K562 (cell line): ENCODE measurements around the gene HNRNPA2B1. TPM values are rescaled to one million over a fixed set of nuclear protein-coding genes. Genes with fewer than 3 reads are reported as not detected.

ENCODE experiments used
- BMI1 ChIP-seq: fragments of 150-350 bp; IDR thresholded peaks from 2 replicates; pipeline ENCODE4 v1.6.1; 2014; ENCODE audit warnings: low read length
- C11orf30 ChIP-seq: fragments of 450-650 bp; IDR thresholded peaks from 2 replicates; pipeline ENCODE4 v1.6.1; 2016; ENCODE audit warnings: low read depth, mild to moderate bottlenecking
- CHCHD3 ChIP-seq: fragments of 250-450 bp; sonication (Bioruptor Pico); IDR thresholded peaks from 2 replicates; pipeline ENCODE4 v2.1.2; 2022; ENCODE audit warnings: mild to moderate bottlenecking
- CREM ChIP-seq: IDR thresholded peaks from 2 replicates; pipeline ENCODE4 v1.6.1; 2014; ENCODE audit warnings: antibody characterized with exemption, low read depth
- FOXK1 ChIP-seq: sonication (generic); formaldehyde crosslinking; IDR thresholded peaks from 2 replicates; pipeline ENCODE4 v1.8.0; 2022; ENCODE audit warnings: missing genetic modification reagents, mild to moderate bottlenecking, borderline replicate concordance
- HOXB6 ChIP-seq: fragments of 250-450 bp; sonication (Bioruptor Pico); IDR thresholded peaks from 2 replicates; pipeline ENCODE4 v1.5.1; 2022; ENCODE audit warnings: mild to moderate bottlenecking, borderline replicate concordance
- KAT7 ChIP-seq: sonication (generic); formaldehyde crosslinking; IDR thresholded peaks from 2 replicates; pipeline ENCODE4 v1.8.0; 2022; ENCODE audit warnings: missing genetic modification reagents, mild to moderate bottlenecking, borderline replicate concordance
- MYBL2 ChIP-seq, 2 experiments: fragments of 450-650 bp in 1 of 2; sonication (generic) in 1 of 2; formaldehyde crosslinking in 1 of 2; IDR thresholded peaks; 2 replicates each; pipeline versions ENCODE4 v1.6.1 to v1.8.1; 2017 to 2022; ENCODE audit warnings: borderline replicate concordance in 1 of 2, inconsistent platforms in 1 of 2, low read depth in 1 of 2, mild to moderate bottlenecking in 1 of 2, missing genetic modification reagents in 1 of 2, moderate library complexity in 1 of 2
- NCOA4 ChIP-seq: fragments of 450-650 bp; IDR thresholded peaks from 2 replicates; pipeline ENCODE4 v1.6.1; 2018; ENCODE audit warnings: mild to moderate bottlenecking; ENCODE audit not compliant: partially characterized antibody
- NCOA6 ChIP-seq: fragments of 450-650 bp; IDR thresholded peaks from 2 replicates; pipeline ENCODE4 v1.6.1; 2017; ENCODE audit warnings: mild to moderate bottlenecking
- NCOR1 ChIP-seq: fragments of 450-650 bp; IDR thresholded peaks from 2 replicates; pipeline ENCODE4 v1.6.1; 2016; ENCODE audit warnings: mild to moderate bottlenecking, moderate library complexity
- NR1H2 ChIP-seq: sonication (generic); formaldehyde crosslinking; IDR thresholded peaks from 2 replicates; pipeline ENCODE4 v1.4.0; 2020; ENCODE audit warnings: mild to moderate bottlenecking, missing genetic modification reagents
- PCBP2 ChIP-seq: fragments of 200-400 bp; formaldehyde crosslinking; IDR thresholded peaks from 2 replicates; pipeline ENCODE4 v1.6.1; 2018; ENCODE audit warnings: low read length, low read depth, mild to moderate bottlenecking, moderate library complexity; ENCODE audit not compliant: poor library complexity, severe bottlenecking
- POLR2AphosphoS5 ChIP-seq: IDR thresholded peaks from 2 replicates; pipeline ENCODE4 v1.6.1; 2011; ENCODE audit warnings: mild to moderate bottlenecking, low read depth, low read length, moderate library complexity; ENCODE audit not compliant: control insufficient read depth, insufficient read depth
- PRPF4 ChIP-seq: fragments of 200-400 bp; formaldehyde crosslinking; IDR thresholded peaks from one replicate; pipeline ENCODE4 v1.6.1; 2017; ENCODE audit warnings: low read length, low read depth, mild to moderate bottlenecking; ENCODE audit not compliant: insufficient read depth, poor library complexity, severe bottlenecking
- PURB ChIP-seq: sonication (generic); formaldehyde crosslinking; IDR thresholded peaks from 2 replicates; pipeline ENCODE4 v1.9.0; 2021; ENCODE audit warnings: low read depth, mild to moderate bottlenecking, missing genetic modification reagents
- PYGO2 ChIP-seq: fragments of 450-650 bp; IDR thresholded peaks from 2 replicates; pipeline ENCODE4 v1.6.1; 2016; ENCODE audit warnings: mild to moderate bottlenecking, missing genetic modification characterization, moderate library complexity, missing compliant biosample characterization
- RFX5 ChIP-seq: IDR thresholded peaks from 2 replicates; pipeline ENCODE4 v1.6.1; 2011; ENCODE audit warnings: low read depth, mild to moderate bottlenecking, improper control_type of control experiment, low read length
- SIX5 ChIP-seq, 2 experiments: IDR thresholded peaks; 2 replicates each; pipeline ENCODE4 v1.6.1; 2011; ENCODE audit warnings: low read length in 2 of 2, borderline replicate concordance in 1 of 2, low read depth in 1 of 2, mild to moderate bottlenecking in 1 of 2, moderate library complexity in 1 of 2; ENCODE audit not compliant: insufficient read depth in 1 of 2
- TRIM28 ChIP-seq: fragments of 450-650 bp; IDR thresholded peaks from 2 replicates; pipeline ENCODE4 v1.6.1; 2017
- ZBTB12 ChIP-seq: fragments of 250-450 bp; sonication (Bioruptor Pico); IDR thresholded peaks from 2 replicates; pipeline ENCODE4 v1.4.0; 2020
- ZNF212 ChIP-seq: fragments of 450-650 bp; formaldehyde crosslinking; IDR thresholded peaks from 2 replicates; pipeline ENCODE4 v1.4.0; 2020; ENCODE audit warnings: mild to moderate bottlenecking
- ZNF224 ChIP-seq: sonication (generic); formaldehyde crosslinking; IDR thresholded peaks from 2 replicates; pipeline ENCODE4 v1.8.0; 2022; ENCODE audit warnings: mild to moderate bottlenecking, missing genetic modification reagents
- ZNF431 ChIP-seq: sonication (generic); formaldehyde crosslinking; IDR thresholded peaks from 2 replicates; pipeline ENCODE4 v1.8.0; 2022; ENCODE audit warnings: mild to moderate bottlenecking, missing genetic modification reagents
- ZNF639 ChIP-seq, 2 experiments: fragments of 200-800 bp in 1 of 2; sonication (Bioruptor generic) in 1 of 2; sonication (generic) in 1 of 2; formaldehyde crosslinking in 1 of 2; IDR thresholded peaks in 1 of 2; conservative IDR thresholded peaks in 1 of 2; 2 replicates each; pipeline versions ENCODE4 v1.5.0 to v1.6.1; 2016 to 2020; ENCODE audit warnings: missing compliant biosample characterization in 1 of 2, missing genetic modification characterization in 1 of 2, missing genetic modification reagents in 1 of 2
- ZNF79 ChIP-seq: fragments of 250-450 bp; sonication (Bioruptor Pico); IDR thresholded peaks from 2 replicates; pipeline ENCODE4 v1.4.0; 2020; ENCODE audit warnings: low read depth, mild to moderate bottlenecking, moderate library complexity
- ZSCAN29 ChIP-seq: fragments of 450-650 bp; IDR thresholded peaks from 2 replicates; pipeline ENCODE4 v1.6.1; 2017
- polyA plus RNA-seq, 8 experiments: library from polyadenylated mRNA; depleted of rRNA in 4 of 8; stranded (reverse) in 5 of 8; unstranded in 3 of 8; fragments of >200 nt; fragmentation: Nextera tagmentation in 2 of 8; fragmentation: Illumina TruSeq in 1 of 8; extraction: Ambion mirVana in 2 of 8; extraction: Trizol in 1 of 8; gene quantifications; 2 replicates each; pipeline versions ENCODE4 v1.2.1 to v1.2.3, GENCODE V29; 2011 to 2014; ENCODE audit warnings: inconsistent platforms in 1 of 8, missing spikeins in 1 of 8
- total RNA-seq, 7 experiments: library from RNA; depleted of rRNA in 6 of 7; stranded (reverse); fragments of >200 nt in 6 of 7; fragmentation: Illumina TruSeq in 2 of 7; extraction: Trizol in 2 of 7; gene quantifications; 2 replicates each; pipeline versions ENCODE4 v1.2.1 to v1.2.3, GENCODE V29; 2011 to 2021; ENCODE audit warnings: low replicate concordance in 1 of 7

HNRNPA2B1 gene
- total and polyA plus RNA-seq, 9 of the 15 experiments (the other 6 are each of a cell fraction or from before 2014, with no cell fraction given), result 630 to 1,989 (median 865) TPM

DNA sequence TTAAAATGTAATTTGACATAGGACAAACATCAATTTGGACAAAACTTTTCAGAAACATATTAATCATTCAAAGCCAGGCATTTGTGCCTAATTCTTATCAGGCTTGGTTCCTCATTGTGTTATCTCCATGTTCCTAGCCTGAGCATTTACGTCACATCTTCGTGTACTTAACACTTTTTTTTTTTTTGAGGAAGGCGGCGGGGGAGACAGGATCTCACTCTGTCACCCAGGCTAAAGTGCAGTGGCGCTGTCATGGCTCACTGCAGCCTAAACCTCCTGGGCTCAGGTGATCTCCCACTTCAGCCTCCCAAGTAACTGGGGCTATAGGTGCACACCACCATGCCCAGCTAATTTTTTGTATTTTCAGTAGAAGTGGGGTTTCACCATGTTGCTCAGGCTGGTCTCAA is 19.8 kb downstream of the HNRNPA2B1 start (continued):
- TF ChIP-seq POLR2AphosphoS5 (peak; percentile 52; the same call in 1 of the 2 replicates), ZSCAN29 (no peak), PCBP2 (no peak), ZNF431 (CRISPR knock-in tag) (no peak), FOXK1 (CRISPR knock-in tag) (no peak), ZNF639 (CRISPR knock-in tag; conservative IDR thresholded peaks at IDR 0.05 in 1 of 2, IDR thresholded peaks at IDR 0.05 in 1 of 2) (peak in 1 of 2 experiments; percentile 60; a peak in 1 of 4 replicates), PRPF4 (no peak), TRIM28 (no peak), KAT7 (no peak), NCOA4 (no peak), NCOR1 (peak; percentile 71), CHCHD3 (no peak), CREM (peak; percentile 97), PYGO2 (peak; percentile 69; the same call in 1 of the 2 replicates), C11orf30 (no peak), HOXB6 (CRISPR knock-in tag) (no peak), PURB (CRISPR knock-in tag) (no peak), ZBTB12 (peak; percentile 78), BMI1 (no peak), RFX5 (no peak), SIX5 (IDR thresholded peaks at IDR 0.05; ENCODE audit: borderline replicate concordance in 1 of 2, insufficient read depth in 1 of 2, low read depth in 1 of 2, low read length in 2 of 2) (no peak), ZNF212 (no peak), NCOA6 (no peak), NR1H2 (CRISPR knock-in tag) (no peak), ZNF224 (CRISPR knock-in tag) (no peak), ZNF79 (CRISPR knock-in tag) (no peak), MYBL2 (IDR thresholded peaks at IDR 0.05; ENCODE audit: low read depth) (no peak), MYBL2 (CRISPR knock-in tag; IDR thresholded peaks at IDR 0.05; ENCODE audit: borderline replicate concordance) (no peak)
